Measurements from ENCODE around the gene ETS1.

Gene ETS1

GRCh38 chr11:128421577-128422330 lies 165.6 kb downstream of the ETS1 start:
- no peak for DNase-seq

GRCh38 chr11:128420951-128421350 lies 166.4 kb downstream of the ETS1 start:
- no peak for DNase-seq

- DNase-seq, result no peak
These were observed 167.1 kb downstream of the ETS1 start for GRCh38 chr11:128420265-128420664.

GRCh38 chr11:128419012-128419767 lies 168.2 kb downstream of the ETS1 start:
- DNase-seq, result no peak

GRCh38 chr11:128417607-128418324 lies 169.6 kb downstream of the ETS1 start:
- no peak for DNase-seq

GRCh38 chr11:128416976-128417375 lies 170.4 kb downstream of the ETS1 start:
- DNase-seq, result no peak

GRCh38 chr11:128415539-128415938 lies 171.8 kb downstream of the ETS1 start:
- DNase-seq, result no peak

GRCh38 chr11:128412847-128413791 lies 174.2 kb downstream of the ETS1 start:
- no peak for DNase-seq

GRCh38 chr11:128411812-128412211 lies 175.5 kb downstream of the ETS1 start:
- DNase-seq, result no peak

GRCh38 chr11:128411150-128411549 lies 176.2 kb downstream of the ETS1 start:
- DNase-seq, result no peak

- no peak for DNase-seq
These were observed 177.9 kb downstream of the ETS1 start for GRCh38 chr11:128409476-128409875.

Measured in NCI-H2081 (cell line).